Urinary bladder (tissue), 4 donors: Measurements from ENCODE around the gene FXYD2. TPM values are rescaled to one million over a fixed set of nuclear protein-coding genes. Genes with fewer than 3 reads are reported as not detected.

ENCODE experiments used
- DNase-seq: peaks from one replicate; pipeline ENCODE4 v3.0.0-alpha.2; 2015; ENCODE audit errors: extremely low spot score
- H3K27ac ChIP-seq: one replicate; pipeline ENCODE4 v1.5.1; 2013; ENCODE audit warnings: low read depth, mild to moderate bottlenecking, moderate library complexity
- H3K36me3 ChIP-seq: one replicate; pipeline ENCODE4 v1.6.1; 2013; ENCODE audit warnings: mild to moderate bottlenecking, moderate library complexity; ENCODE audit not compliant: insufficient read depth
- H3K4me1 ChIP-seq: one replicate; pipeline ENCODE4 v1.6.1; 2013; ENCODE audit warnings: mild to moderate bottlenecking, moderate library complexity; ENCODE audit not compliant: insufficient read depth
- H3K4me3 ChIP-seq: one replicate; pipeline ENCODE4 v1.5.1; 2013; ENCODE audit warnings: low read depth, low read length
- WGBS: extraction: QIAGEN DNeasy Blood & Tissue Kit; methylation state at CpG from one replicate; pipeline ENCODE4 v1.1.7; 2013; 5-methylcytosine and 5-hydroxymethylcytosine counted together
- polyA plus RNA-seq: library from polyadenylated mRNA; stranded (reverse); fragments of 200-250 nt; gene quantifications from one replicate; pipeline ENCODE4 v1.2.3, GENCODE V29; 2013
- total RNA-seq: library from RNA; depleted of rRNA; stranded (reverse); fragments of >200 nt; gene quantifications from one replicate; pipeline ENCODE4 v1.2.3, GENCODE V29; 2014
- donor health status: healthy with polysubstance abuse.
- donor health status: healthy.

The FXYD2 gene
- total and polyA plus RNA-seq, 2 donors, result 1.9 to 5.0 TPM

GRCh38 chr11:117849781-117850414, 25.4 kb upstream of the FXYD2 start:
- DNase-seq, result no peak
- WGBS, result 91% methylated on average over 6 of the region's 6 CpGs
- H3K4me3 ChIP-seq, result no peak overlapping the region
- H3K36me3 ChIP-seq, result no peaks in the 10 kb centered on the region
- H3K27ac ChIP-seq, result no peak overlapping the region
- H3K4me1 ChIP-seq, result no peaks in the 10 kb centered on the region

GRCh38 chr11:117843666-117844484, 19.3 kb upstream of the FXYD2 start:
- no peak overlapping the region for H3K27ac ChIP-seq
- no peak overlapping the region for H3K4me3 ChIP-seq
- no peak for DNase-seq
- WGBS, result 25% methylated on average over 9 of the region's 9 CpGs
- no peaks in the 10 kb centered on the region for H3K36me3 ChIP-seq
- H3K4me1 ChIP-seq, result no peaks in the 10 kb centered on the region

GRCh38 chr11:117842131-117842941, 17.8 kb upstream of the FXYD2 start:
- DNase-seq, result no peak
- H3K36me3 ChIP-seq, result no peaks in the 10 kb centered on the region
- whole genome bisulfite sequencing, result 79% methylated on average over 16 of the region's 16 CpGs
- H3K27ac ChIP-seq, result no peak overlapping the region
- H3K4me3 ChIP-seq, result no peak overlapping the region
- no peaks in the 10 kb centered on the region for H3K4me1 ChIP-seq

- 92% methylated on average over 7 of the region's 7 CpGs for WGBS
- Histone ChIP-seq H3K4me1 (no peaks in the 10 kb centered on the region), H3K27ac (no peak overlapping the region), H3K4me3 (no peak overlapping the region), H3K36me3 (no peaks in the 10 kb centered on the region)
- DNase-seq, result no peak
These were observed 17.0 kb upstream of the FXYD2 start for GRCh38 chr11:117841551-117842031.

GRCh38 chr11:117840881-117841550, 16.5 kb upstream of the FXYD2 start:
- 93% methylated on average over 11 of the region's 11 CpGs for WGBS
- DNase-seq, result no peak
- no peaks in the 10 kb centered on the region for H3K4me1 ChIP-seq
- no peak overlapping the region for H3K27ac ChIP-seq
- no peak overlapping the region for H3K4me3 ChIP-seq
- H3K36me3 ChIP-seq, result no peaks in the 10 kb centered on the region

- H3K27ac ChIP-seq, result no peak overlapping the region
- H3K36me3 ChIP-seq, result no peaks in the 10 kb centered on the region
- WGBS, result 94% methylated on average over 10 of the region's 10 CpGs
- no peak for DNase-seq
- H3K4me3 ChIP-seq, result no peak overlapping the region
- no peaks in the 10 kb centered on the region for H3K4me1 ChIP-seq
These were observed 15.6 kb upstream of the FXYD2 start for GRCh38 chr11:117839936-117840813.

- no peaks in the 10 kb centered on the region for H3K4me1 ChIP-seq
- H3K36me3 ChIP-seq, result no peaks in the 10 kb centered on the region
- no peak for DNase-seq
- H3K27ac ChIP-seq, result no peak overlapping the region
- whole genome bisulfite sequencing, result 80% methylated on average over 7 of the region's 7 CpGs
- H3K4me3 ChIP-seq, result no peak overlapping the region
These were observed 14.9 kb upstream of the FXYD2 start for GRCh38 chr11:117839380-117839881.

- DNase-seq, result no peak
- no peak overlapping the region for H3K4me3 ChIP-seq
- H3K36me3 ChIP-seq, result no peaks in the 10 kb centered on the region
- WGBS, result 83% methylated on average over 8 of the region's 8 CpGs
- H3K27ac ChIP-seq, result no peak overlapping the region
- no peaks in the 10 kb centered on the region for H3K4me1 ChIP-seq
These were observed 14.4 kb upstream of the FXYD2 start for GRCh38 chr11:117838901-117839300.

- Histone ChIP-seq H3K36me3 (no peaks in the 10 kb centered on the region), H3K27ac (no peak overlapping the region), H3K4me3 (no peak overlapping the region), H3K4me1 (no peaks in the 10 kb centered on the region)
- WGBS, result 76% methylated on average over 8 of the region's 8 CpGs
- no peak for DNase-seq
These were observed 13.2 kb upstream of the FXYD2 start for GRCh38 chr11:117837791-117838190.

GRCh38 chr11:117837070-117837776, 12.7 kb upstream of the FXYD2 start:
- H3K4me3 ChIP-seq, result no peak overlapping the region
- no peak overlapping the region for H3K27ac ChIP-seq
- H3K4me1 ChIP-seq, result no peaks in the 10 kb centered on the region
- H3K36me3 ChIP-seq, result no peaks in the 10 kb centered on the region
- DNase-seq, result no peak
- WGBS, result 67% methylated on average over 18 of the region's 18 CpGs

GRCh38 chr11:117836077-117836960, 11.8 kb upstream of the FXYD2 start:
- Histone ChIP-seq H3K4me1 (no peaks in the 10 kb centered on the region), H3K36me3 (no peaks in the 10 kb centered on the region), H3K27ac (no peak overlapping the region), H3K4me3 (no peak overlapping the region)
- no peak for DNase-seq
- 91% methylated on average over 14 of the region's 14 CpGs for WGBS
